Caki2 (cell line): ENCODE data around the gene MTHFD1L. TPM values are rescaled to one million over a fixed set of nuclear protein-coding genes. Genes with fewer than 3 reads are reported as not detected.
"Not testable (repeated sequence)": the region's sequence is repeated elsewhere in the genome, so short reads cannot be mapped to it uniquely, and the experiment has no call there.

Experiments used
- DNase-seq: peaks from one replicate; pipeline ENCODE4 v3.0.0-alpha.2; 2015; ENCODE audit warnings: low read depth
- in situ Hi-C: cut with HindIII; loops from 2 replicates; pipeline ENCODE4 v1.10.0; 2016; ENCODE audit warnings: low sequenced_read_pairs, low pct_unique_long_range_greater_than_20kb, mixed read lengths
- total RNA-seq: library from RNA; depleted of rRNA; stranded (reverse); fragments of >200 nt; shearing (Covaris generic); gene quantifications from 2 replicates; pipeline ENCODE4 v1.2.3, GENCODE V29; 2014; ENCODE audit warnings: low replicate concordance

MTHFD1L gene
- total RNA-seq, 1 experiment from 2014 or later: 48.6 TPM

GRCh38 chr6:151040888-151041521, 175.5 kb downstream of the MTHFD1L start:
- peak; percentile 95 for DNase-seq
- in situ Hi-C loops: not testable (repeated sequence)

DNA sequence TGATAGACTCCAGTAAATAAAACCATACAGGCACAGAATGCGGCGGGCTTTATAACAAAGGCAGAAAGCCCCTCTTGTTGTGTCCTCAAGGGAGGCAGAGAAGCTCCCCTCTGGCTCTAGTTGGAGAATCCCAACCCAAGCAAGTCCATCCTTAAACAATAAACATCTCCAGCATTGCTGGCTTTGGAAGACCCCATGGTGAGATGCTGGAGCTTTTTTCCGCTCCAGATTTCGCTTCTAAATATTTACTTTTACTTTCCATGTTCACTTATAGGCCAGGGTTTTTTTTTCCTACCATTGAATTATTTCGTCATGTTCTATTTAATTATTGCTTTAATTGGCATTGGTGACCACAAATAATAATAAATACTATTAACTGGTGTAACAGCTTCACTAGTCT, 176.2 kb downstream of the MTHFD1L start:
- in situ Hi-C loops: no loop called here
- no peak for DNase-seq

DNA sequence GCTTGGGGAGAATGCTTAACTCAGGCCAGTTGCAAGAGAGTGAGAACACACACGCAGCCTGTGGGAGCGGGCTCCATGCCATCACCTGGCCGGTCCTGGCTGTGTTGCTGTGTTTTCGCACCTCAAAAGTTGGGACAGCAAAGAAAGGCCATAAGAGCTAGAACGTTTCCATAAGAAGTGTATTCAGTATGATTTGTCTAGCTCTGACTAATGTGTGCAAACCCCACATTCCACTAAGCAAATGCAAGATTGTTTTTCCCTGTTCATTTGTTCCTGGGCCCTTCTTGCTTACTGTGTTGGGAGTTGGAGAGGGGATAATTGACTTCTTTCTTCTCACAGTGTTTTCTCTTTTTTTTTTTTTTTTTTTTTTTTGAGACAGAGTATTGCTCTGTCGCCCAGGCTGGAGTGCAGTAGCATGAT, 177.4 kb downstream of the MTHFD1L start:
- in situ Hi-C loops, DNase-seq: not testable (repeated sequence)

DNA sequence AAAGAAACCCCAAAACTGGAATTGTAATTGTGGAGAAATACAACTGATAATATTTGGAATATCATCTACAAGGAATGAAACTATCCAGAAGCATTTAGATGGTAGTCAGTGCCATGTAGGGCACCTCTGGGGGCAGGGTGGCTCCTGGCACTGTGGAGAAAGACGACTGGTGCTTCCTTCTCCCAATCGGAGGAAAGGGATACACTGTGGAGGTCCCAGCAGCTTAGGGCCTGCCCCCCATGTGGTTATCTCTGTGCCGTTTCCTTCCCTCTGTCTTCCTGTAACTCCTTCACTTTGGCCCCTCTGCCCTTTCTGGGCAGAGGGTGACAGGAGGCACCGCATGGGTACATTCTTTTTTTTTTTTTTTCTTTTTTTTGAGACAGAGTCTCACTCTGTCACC, 178.4 kb downstream of the MTHFD1L start:
- no peak for DNase-seq
- in situ Hi-C loops: no loop called here

DNA sequence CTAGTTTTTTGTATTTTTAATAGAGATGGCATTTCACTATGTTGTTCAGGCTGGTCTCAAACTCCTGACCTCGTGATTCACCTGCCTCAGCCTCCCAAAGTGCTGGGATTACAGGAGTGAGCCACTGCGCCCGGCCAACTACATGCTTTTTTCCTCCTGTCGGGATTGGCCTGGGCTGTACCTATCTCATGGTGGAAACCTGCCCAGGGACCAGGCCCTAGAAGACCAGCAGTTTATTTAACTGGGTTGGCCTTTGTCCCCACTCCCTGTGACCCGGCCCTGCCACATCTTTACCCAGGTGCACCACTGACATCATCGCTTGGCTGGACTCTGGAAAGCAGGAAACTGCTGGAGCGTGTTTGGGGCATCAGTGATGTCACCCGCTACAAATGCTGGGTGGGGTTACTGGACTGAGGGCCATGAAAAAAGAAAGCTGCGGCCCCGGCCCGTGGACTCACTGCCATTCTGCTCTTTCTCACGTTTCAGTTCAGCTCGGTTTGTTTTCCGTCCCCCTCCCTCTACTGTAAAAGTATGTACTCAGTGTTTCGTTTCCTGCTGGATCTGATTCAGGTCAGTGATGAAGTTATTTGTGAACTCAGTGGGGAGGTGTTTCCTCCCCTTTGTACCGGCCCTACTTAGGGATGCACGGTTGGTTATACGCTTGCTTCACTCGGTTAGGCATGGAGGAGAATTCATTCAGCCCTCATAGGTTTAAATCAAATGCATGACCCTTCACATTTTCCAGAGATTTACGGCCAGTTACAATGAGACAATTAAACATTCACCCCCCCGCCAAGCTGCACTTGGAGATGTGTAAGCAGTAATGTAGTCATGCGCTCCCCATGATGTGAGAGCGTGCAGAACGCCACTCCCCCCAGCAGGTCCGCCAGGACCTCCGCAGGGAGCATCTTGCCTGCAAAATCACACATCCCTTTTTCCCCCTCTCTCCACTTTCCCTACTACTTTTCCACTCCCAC, 179.3 kb downstream of the MTHFD1L start:
- DNase-seq: peak; percentile 99
- in situ Hi-C loops: no loop called here

- DNase-seq: peak; percentile 46
- in situ Hi-C loops: not testable (repeated sequence)
Observed at GRCh38 chr6:151045511-151046222, 180.2 kb downstream of the MTHFD1L start.

DNA sequence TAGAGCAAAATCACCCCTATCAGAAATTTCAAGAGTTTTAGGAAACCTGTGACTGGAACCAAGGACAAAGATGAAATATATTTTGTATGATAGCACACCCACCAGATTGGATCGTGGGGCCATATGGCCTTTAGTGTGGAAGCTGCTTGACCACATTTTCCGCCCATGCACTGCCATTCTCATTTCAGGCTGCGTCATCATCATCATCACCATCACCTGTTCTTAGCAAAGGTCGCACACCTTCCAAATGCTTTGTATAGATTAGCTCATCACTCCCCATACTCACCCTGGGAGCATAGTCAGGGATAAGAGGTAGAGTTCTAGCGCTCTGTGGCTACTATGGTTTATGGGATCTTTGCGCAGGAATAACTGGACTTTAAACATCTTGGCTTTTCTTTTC, 185.7 kb downstream of the MTHFD1L start:
- in situ Hi-C loops: no loop called here
- no peak for DNase-seq

GRCh38 chr6:151052021-151052646, 186.6 kb downstream of the MTHFD1L start:
- no peak for DNase-seq
- in situ Hi-C loops: no loop called here

DNA sequence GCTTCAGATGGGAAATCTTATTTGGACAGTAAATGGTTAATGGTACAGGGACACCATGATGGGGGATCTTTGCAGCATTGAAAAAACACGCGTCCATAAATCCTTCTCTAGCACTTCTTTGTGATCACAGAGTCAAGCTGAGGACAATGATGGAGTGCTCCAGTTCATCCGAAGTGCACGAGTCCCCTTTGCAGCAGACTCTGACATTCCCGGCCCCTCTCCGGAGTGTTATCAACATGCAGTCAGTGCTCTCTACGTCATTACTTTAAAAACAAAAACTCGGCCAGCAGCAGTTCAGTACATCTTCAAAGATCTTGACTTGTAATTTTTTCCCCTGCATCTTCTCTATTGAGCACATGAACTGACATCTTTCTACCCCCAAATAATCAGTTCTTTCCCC, 188.8 kb downstream of the MTHFD1L start:
- no peak for DNase-seq
- in situ Hi-C loops: no loop called here

DNA sequence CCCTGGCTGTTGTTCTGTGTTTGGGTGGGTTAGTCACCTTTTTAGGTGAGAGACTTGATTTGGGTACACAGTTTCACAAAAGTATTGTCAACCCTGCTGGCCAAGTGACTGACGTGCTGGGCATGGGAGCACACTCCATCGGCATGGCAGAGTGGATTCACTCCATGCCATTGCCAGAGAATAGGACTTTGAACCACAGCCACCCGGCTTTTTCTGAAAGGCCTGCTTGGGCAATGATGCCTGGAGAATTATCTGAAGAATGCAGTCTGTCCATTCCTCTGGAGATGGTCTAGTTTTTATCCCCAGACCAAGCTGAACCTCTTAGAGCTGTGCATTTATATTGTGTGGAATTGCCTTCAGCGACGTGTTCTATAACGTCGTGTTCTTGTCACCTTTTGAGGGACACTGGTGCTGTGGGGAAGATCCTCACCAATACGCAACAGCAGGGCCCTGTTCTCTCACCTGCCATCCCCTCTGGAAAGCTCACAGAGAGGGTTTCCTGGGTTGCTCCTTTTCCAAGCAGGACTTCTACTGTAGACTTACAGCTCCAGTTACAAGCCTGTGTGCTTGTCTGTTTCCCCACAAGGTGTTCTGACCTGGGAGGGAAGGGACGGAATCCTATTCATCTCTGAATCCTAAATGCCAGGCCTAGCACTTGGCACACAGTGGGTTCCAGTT, 190.9 kb downstream of the MTHFD1L start:
- DNase-seq: peak; percentile 41
- in situ Hi-C loops: no loop called here

- in situ Hi-C loops: no loop called here
- DNase-seq: no peak
Observed at GRCh38 chr6:151057061-151057460, 191.6 kb downstream of the MTHFD1L start.

GRCh38 chr6:151058021-151058733, 192.7 kb downstream of the MTHFD1L start:
- no peak for DNase-seq
- in situ Hi-C loops: no loop called here

- in situ Hi-C loops: no loop called here
- DNase-seq: no peak
Observed at GRCh38 chr6:151059612-151060095, 194.2 kb downstream of the MTHFD1L start.

- DNase-seq: peak; percentile 90
- in situ Hi-C loops: no loop called here
Observed at GRCh38 chr6:151060096-151060765, 194.7 kb downstream of the MTHFD1L start.

- peak; percentile 27 for DNase-seq
- in situ Hi-C loops: no loop called here
Observed at GRCh38 chr6:151060766-151061531, 195.4 kb downstream of the MTHFD1L start.

- DNase-seq: peak; percentile 77
- in situ Hi-C loops: no loop called here
Observed at GRCh38 chr6:151063352-151063751, 197.8 kb downstream of the MTHFD1L start.
